UCSD-AML1 (cell line): ENCODE measurements around the gene AMT.

Experiments used
- DNase-seq: peaks from one replicate; lab custom pipeline; 2025; ENCODE audit not compliant: unreplicated experiment; lab: John Stamatoyannopoulos, UW

Gene AMT

DNA sequence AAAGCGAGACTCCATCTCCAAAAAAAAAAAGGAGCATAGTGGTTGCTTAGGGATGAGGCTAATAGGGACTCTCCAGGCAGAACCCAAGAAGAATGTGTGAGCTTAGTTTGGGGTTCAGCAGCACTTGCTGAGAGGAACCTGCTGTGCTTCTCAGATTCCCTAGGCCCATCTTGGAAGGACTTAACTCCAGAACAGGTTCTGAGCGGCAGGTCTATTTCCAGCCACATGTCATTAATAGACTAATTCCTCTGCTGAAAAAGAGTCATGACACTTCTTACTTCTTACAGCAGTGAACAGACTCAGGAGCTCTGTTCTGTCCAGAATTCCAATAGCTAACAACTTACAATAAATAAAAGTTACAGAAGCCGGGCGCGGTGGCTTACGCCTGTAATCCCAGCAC lies 33.0 kb downstream of the AMT start:
- no peak for DNase-seq

- no peak for DNase-seq
Observed at GRCh38 chr3:49388289-49388820, 33.9 kb downstream of the AMT start.

- DNase-seq: no peak
Observed at GRCh38 chr3:49387721-49388120, 34.6 kb downstream of the AMT start.

DNA sequence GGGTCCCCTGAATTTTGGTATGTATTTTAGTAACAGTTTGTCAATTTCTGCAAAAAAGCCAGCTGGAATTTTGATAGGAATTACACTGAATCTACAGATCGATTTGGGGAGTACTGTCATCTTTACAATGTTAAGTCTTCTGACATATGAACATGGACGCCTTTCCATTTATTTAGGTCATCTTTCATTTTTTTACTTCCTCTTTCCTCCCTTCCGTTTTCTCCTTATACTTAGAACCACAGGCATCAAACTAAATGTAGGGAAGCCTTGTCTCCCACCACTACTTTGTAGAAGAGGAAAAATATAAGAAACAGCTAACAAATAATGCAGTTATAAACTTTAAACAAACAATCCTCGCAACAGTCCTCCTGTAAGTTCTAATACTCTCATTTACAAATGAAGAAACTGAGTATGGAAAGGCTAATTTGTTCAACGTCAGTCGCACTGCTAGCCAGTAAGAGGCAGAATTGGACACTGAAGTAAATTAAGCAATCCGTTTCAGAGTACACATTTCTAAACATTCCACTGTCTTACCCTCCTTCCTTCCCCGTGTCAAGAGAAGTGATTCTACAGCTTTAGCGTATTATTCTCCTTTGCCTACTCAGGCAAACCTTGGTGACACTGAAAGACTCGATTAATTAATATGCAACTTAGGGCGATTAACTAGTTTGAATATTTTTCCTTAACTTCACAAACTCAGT lies 36.1 kb downstream of the AMT start:
- DNase-seq: no peak

DNA sequence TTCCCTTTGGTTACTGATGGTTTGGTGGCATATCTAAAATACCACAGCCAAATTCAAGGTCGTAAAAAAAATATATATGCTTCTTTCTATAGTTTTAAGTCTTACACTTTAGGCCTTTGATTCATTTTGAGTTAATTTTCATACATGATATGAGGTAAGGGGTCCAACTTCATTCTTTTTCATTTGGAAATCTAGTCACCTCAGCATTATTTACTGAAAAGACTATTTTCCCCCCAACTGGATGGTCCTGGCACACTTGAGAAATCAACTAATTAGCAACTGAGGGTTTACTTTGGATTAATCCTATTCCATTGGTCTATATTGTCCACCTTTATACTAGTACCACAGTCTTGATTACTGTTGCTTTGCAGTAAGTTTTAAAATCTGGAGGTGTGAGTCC lies 36.7 kb downstream of the AMT start:
- no peak for DNase-seq

DNA sequence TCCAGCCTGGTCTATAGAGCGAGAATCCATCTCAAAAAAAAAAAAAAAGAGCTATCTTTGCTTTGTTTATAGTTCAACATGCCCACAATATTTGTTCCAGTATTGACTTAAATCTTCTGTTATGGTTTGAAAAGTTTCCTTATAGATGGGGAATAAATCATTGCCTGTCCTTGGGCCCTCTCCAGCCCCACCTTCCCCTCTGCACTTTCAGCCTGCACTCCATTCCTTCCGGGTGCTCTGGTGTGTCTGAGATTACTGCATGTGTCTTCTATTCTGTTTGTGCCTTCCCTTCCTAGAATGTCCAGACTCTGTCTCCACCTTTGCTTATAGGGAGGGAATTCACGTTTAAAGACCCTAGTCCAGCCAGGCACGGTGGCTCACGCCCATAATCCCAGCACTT lies 38.9 kb downstream of the AMT start:
- DNase-seq: no peak

- no peak for DNase-seq
Observed at GRCh38 chr3:49378249-49378895, 43.9 kb downstream of the AMT start.

DNA sequence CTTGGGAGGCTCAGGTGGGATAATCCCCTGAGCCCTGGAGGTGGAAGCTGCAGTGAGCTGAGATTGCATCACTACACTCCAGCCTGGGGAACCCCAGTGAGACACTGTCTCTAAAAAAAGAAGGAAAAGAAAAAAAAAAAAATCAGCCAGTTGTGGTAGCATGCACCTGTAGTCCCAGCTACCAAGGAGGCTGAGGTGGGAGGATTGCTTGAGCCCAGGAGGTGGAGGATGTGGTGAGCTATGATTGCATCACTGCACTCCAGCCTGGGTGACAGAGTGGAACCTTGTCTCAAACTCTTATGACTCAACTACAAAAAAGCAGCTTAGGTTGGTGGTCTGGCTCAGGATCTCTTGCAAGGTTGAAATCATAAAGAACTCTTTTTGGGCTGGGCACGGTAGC lies 44.8 kb downstream of the AMT start:
- no peak for DNase-seq

GRCh38 chr3:49371946-49372345 lies 50.3 kb downstream of the AMT start:
- DNase-seq: no peak

DNA sequence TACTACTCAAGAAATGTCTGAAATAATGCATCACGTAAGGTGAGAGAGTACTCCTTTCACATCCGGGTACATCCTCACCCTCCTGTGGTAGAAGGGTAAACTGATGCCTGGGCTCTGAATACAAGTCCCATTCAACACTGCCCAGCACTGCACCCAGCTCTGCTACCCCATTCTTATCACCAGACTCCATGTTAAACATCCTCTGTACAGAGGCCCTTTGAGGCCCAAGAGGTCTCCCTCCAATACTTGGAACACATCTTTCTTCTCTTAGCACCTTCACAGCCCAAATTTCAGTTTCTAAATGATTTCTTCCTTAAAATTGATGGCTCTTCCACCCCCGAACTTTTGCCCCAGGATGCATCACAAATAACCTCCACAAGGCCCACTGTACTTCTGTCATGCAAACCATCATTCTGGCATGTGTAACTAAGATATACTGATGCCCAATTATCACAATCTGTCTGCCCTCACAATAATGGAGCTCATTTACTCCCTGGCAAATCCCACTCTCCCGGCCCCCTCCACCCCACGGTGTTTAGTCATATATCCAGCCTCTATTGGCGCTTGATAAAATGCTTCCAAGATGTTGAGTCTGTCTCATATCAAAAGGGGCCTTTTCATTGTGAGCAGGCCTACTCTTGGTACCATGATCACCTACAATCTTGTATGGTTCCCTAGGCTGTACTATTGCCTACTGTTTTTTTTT lies 51.5 kb downstream of the AMT start:
- no peak for DNase-seq
